ENCODE results near the gene CHD5. TPM values are rescaled to one million over a fixed set of nuclear protein-coding genes. Genes with fewer than 3 reads are reported as not detected.

Gene CHD5
- total RNA-seq, 4 donors from 2014 or later: 5.5 to 16.9 (median 12.0) TPM

DNA sequence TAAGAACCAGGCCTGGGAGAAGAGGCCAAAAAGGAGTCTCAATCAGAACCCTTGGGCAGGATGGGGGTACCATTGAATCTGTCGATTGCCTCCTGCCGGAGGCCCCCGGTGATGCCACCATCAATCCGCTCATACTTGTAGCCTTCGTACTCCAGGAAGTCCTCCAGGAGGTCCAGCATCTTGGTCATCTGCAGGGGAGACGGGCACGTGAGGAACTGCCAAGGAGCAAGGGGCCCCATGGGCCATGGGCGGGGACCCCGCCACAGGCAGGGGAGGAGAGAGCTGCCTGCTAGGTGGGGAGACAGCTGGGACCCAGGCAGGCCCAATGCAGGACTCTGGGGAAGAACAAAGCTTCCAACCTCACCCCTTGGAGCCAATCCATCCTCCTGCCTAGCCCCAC, 48.6 kb downstream of the CHD5 start:
- Histone ChIP-seq H3K9me3 (peaks cover 0 to 16% (median 4%) of the 10 kb centered on the region in 4 donors), H3K4me1 (peaks cover 4 to 13% (median 11%) of the 10 kb centered on the region in 4 donors), H3K4me3 (no peak overlapping the region), H3K36me3 (no peaks in the 10 kb centered on the region), H3K27me3 (peaks cover 0 to 13% (median 0%) of the 10 kb centered on the region in 4 donors), H3K27ac (replicated peaks in 1 of 4) (no peak overlapping the region)
- 80% methylated on average over 9 of the region's 9 CpGs for WGBS
- DNase-seq (ENCODE audit: extremely low spot score): no peak
- intact Hi-C loops (cut with DNase I): no loop called here
- TF ChIP-seq EP300 (IDR thresholded peaks at IDR 0.05) (no peak), POLR2AphosphoS5 (IDR thresholded peaks at IDR 0.05) (no peak), POLR2A (IDR thresholded peaks at IDR 0.05; ENCODE audit: low read depth) (no peak)
- TF ChIP-seq, protein P1, sequence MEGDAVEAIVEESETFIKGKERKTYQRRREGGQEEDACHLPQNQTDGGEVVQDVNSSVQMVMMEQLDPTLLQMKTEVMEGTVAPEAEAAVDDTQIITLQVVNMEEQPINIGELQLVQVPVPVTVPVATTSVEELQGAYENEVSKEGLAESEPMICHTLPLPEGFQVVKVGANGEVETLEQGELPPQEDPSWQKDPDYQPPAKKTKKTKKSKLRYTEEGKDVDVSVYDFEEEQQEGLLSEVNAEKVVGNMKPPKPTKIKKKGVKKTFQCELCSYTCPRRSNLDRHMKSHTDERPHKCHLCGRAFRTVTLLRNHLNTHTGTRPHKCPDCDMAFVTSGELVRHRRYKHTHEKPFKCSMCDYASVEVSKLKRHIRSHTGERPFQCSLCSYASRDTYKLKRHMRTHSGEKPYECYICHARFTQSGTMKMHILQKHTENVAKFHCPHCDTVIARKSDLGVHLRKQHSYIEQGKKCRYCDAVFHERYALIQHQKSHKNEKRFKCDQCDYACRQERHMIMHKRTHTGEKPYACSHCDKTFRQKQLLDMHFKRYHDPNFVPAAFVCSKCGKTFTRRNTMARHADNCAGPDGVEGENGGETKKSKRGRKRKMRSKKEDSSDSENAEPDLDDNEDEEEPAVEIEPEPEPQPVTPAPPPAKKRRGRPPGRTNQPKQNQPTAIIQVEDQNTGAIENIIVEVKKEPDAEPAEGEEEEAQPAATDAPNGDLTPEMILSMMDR (IDR thresholded peaks at IDR 0.05): no peak

GRCh38 chr1:6130596-6130995, 49.5 kb downstream of the CHD5 start:
- no peak for DNase-seq (ENCODE audit: extremely low spot score)
- peaks cover 0 to 16% (median 4%) of the 10 kb centered on the region in 4 donors for H3K9me3 ChIP-seq
- H3K4me1 ChIP-seq: peaks cover 4 to 13% (median 11%) of the 10 kb centered on the region in 4 donors
- TF ChIP-seq POLR2AphosphoS5 (IDR thresholded peaks at IDR 0.05): no peak
- no peak for TF ChIP-seq EP300 (IDR thresholded peaks at IDR 0.05)
- TF ChIP-seq, protein P1 (IDR thresholded peaks at IDR 0.05): no peak
- TF ChIP-seq POLR2A (IDR thresholded peaks at IDR 0.05; ENCODE audit: low read depth): no peak
- intact Hi-C loops (cut with DNase I): no loop called here
- WGBS: 81% methylated on average over 7 of the region's 7 CpGs
- peaks cover 0 to 21% (median 0%) of the 10 kb centered on the region in 4 donors for H3K27me3 ChIP-seq
- no peak overlapping the region for H3K27ac ChIP-seq (replicated peaks in 1 of 4)
- H3K36me3 ChIP-seq: no peaks in the 10 kb centered on the region
- H3K4me3 ChIP-seq: no peak overlapping the region

DNA sequence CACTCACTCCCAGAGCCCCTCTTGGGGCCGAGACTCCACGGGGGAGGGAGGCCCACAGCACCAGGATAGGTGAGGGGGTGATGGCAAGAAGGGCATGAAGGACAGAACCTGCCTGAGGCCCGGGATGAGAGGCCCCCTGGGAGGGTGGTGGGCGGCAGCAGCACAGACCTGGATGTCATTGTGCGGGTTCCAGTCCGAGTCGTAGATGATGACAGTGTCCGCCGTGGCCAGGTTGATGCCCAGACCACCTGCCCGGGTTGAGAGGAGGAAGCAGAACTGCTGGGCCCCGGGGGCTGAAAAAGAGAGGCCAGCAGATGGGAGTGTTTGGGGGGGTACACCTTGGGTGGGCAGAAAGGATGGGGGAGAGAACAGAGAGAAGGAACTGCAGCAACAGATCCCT, 50.1 kb downstream of the CHD5 start:
- 84% methylated on average over 7 of the region's 11 CpGs for WGBS

DNA sequence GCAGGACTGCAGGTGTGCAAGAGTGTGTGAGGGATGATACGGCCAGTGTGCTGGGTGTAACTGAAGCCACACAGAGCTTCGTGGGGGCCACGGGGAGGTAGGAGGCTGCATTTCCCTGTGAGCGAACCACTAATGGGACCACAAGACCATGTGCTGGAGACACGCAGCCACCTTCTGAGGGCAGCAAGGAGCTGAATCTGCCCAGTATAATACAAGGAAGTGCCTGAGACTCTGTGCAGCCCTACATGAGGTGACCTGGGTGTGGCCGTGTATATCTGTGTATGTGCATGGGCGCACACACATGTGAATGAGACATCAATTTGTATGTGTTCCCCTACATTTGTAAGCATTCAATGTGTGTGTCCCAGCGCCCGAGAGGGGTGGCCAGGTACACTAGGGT, 50.8 kb downstream of the CHD5 start:
- no peak overlapping the region for H3K27ac ChIP-seq (replicated peaks in 1 of 4)
- H3K4me1 ChIP-seq: peaks cover 4 to 13% (median 11%) of the 10 kb centered on the region in 4 donors
- WGBS: 81% methylated on average over 8 of the region's 9 CpGs
- TF ChIP-seq EP300 (IDR thresholded peaks at IDR 0.05) (no peak), POLR2A (IDR thresholded peaks at IDR 0.05; ENCODE audit: low read depth) (no peak), POLR2AphosphoS5 (IDR thresholded peaks at IDR 0.05) (no peak)
- TF ChIP-seq, protein P1 (IDR thresholded peaks at IDR 0.05): no peak
- H3K36me3 ChIP-seq: no peaks in the 10 kb centered on the region
- no peak overlapping the region for H3K4me3 ChIP-seq
- DNase-seq (ENCODE audit: extremely low spot score): no peak
- H3K27me3 ChIP-seq: peaks cover 0 to 31% (median 0%) of the 10 kb centered on the region in 4 donors
- intact Hi-C loops (cut with DNase I): no loop called here
- peaks cover 0 to 16% (median 4%) of the 10 kb centered on the region in 4 donors for H3K9me3 ChIP-seq

More for the DNA sequence above, 50.1 kb downstream of the CHD5 start:
- TF ChIP-seq, protein P1 (IDR thresholded peaks at IDR 0.05): no peak
- TF ChIP-seq POLR2AphosphoS5 (IDR thresholded peaks at IDR 0.05): no peak
- no peak for TF ChIP-seq POLR2A (IDR thresholded peaks at IDR 0.05; ENCODE audit: low read depth)
- TF ChIP-seq EP300 (IDR thresholded peaks at IDR 0.05): no peak
- intact Hi-C loops (cut with DNase I): no loop called here
- Histone ChIP-seq H3K9me3 (peaks cover 0 to 16% (median 4%) of the 10 kb centered on the region in 4 donors), H3K36me3 (no peaks in the 10 kb centered on the region), H3K4me3 (no peak overlapping the region), H3K27ac (replicated peaks in 1 of 4) (no peak overlapping the region), H3K4me1 (peaks cover 4 to 13% (median 11%) of the 10 kb centered on the region in 4 donors), H3K27me3 (peaks cover 0 to 27% (median 0%) of the 10 kb centered on the region in 4 donors)
- no peak for DNase-seq (ENCODE audit: extremely low spot score)

Data from esophagus muscularis mucosa (tissue), 4 donors.